Stimulated activated CD4-positive, alpha-beta T cell treated with anti-CD3 and anti-CD28 coated beads, Interleukin-1b, Interleukin-23, amount 100 ng/mL, for 24 hours (primary cell): ENCODE measurements around the gene OR4C5.
"Not testable (repeated sequence)": the region's sequence is repeated elsewhere in the genome, so short reads cannot be mapped to it uniquely, and the experiment has no call there.

Experiments used
- DNase-seq, 4 experiments: peaks; one replicate each; pipeline ENCODE4 v3.0.0-alpha.2; 2020; ENCODE audit warnings: low read depth in 4 of 4, low spot score in 1 of 4

Gene OR4C5

DNA sequence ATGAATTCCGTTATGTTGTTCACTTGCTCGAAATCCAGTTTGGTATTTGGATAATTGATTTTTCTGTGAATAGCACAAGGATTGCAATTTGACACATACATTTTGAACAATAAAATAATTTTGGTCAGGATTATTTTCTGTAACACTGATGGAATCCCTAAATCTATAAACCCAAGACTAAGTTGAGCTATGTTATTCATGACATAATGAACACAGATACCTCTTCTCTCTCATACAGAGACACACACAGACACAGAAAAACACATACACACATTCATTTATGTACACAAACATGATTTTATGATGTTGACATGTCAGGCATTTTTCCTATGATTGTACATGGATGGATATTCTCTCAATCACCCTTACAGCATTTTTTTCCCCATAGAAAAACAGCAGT, at the start of gene OR4C5:
Gene OR4C5, minus strand, starts transcription at position 101 of the 400 bp plus-strand sequence. Its CDS starts 0 bp downstream, at position 101.
- no peak for DNase-seq

DNA sequence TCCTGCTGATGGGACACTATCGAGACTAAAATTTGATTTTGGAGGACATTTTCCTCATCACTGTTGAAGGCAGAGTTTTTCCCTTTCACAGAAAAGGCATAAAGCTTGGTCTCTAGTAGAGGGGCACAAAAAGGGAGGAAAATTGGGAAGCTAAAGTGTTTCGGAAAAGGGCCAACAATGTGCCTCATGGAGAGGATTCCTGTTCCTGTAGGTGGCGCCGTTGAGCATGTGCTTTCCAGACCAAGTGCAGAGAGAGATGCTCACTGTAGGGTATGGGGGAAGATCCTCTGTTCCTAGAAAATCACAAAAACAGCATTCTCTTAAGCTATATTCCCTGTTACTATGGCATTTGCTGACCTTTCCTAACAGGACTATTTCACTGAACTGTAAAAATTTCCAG, 18.4 kb upstream of the OR4C5 start:
- no peak for DNase-seq

GRCh38 chr11:48384151-48384550, 17.9 kb upstream of the OR4C5 start:
- DNase-seq, result not testable (repeated sequence)

GRCh38 chr11:48361289-48361688, 5.0 kb downstream of the OR4C5 start:
- DNase-seq, result not testable (repeated sequence)

DNA sequence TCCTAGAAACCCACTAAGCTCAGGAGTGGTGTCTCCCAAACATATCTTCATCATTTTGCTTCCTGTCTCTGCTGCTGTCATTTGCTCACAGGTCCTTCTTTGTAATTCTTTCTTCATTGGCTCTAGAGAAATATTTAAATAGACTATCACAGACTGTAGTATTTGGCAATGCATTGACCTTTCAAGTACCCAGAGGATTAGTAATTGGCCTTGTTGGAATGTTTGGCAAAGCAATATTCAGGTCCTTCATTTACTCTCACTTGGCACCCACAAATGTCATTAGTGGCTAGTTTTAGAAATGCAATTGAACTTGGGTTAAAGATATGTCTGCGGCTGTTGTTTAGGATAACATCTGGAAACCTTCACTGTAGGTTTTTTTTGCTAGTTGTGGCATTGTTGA, 11.6 kb downstream of the OR4C5 start:
- no peak for DNase-seq

- DNase-seq, result no peak
These were observed 12.3 kb downstream of the OR4C5 start for GRCh38 chr11:48354013-48354412.

DNA sequence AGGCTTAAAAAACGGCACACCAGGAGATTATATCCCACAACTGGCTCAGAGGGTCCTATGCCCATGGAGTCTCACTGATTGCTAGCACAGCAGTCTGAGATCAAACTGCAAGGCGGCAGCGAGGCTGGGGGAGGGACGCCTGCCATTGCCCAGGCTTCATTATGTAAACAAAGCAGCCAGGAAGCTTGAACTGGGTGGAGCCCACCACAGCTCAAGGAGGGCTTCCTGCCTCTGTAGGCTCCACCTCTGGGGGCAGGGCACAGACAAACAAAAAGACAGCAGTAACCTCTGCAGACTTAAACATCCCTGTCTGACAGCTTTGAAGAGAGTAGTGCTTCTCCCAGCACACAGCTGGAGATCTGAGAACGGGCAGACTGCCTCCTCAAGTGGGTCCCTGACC, 20.0 kb downstream of the OR4C5 start:
- DNase-seq, result not testable (repeated sequence)

GRCh38 chr11:48342505-48342904, 23.8 kb downstream of the OR4C5 start:
- not testable (repeated sequence) for DNase-seq

- DNase-seq, result no peak
These were observed 24.8 kb downstream of the OR4C5 start for GRCh38 chr11:48341466-48341865.

DNA sequence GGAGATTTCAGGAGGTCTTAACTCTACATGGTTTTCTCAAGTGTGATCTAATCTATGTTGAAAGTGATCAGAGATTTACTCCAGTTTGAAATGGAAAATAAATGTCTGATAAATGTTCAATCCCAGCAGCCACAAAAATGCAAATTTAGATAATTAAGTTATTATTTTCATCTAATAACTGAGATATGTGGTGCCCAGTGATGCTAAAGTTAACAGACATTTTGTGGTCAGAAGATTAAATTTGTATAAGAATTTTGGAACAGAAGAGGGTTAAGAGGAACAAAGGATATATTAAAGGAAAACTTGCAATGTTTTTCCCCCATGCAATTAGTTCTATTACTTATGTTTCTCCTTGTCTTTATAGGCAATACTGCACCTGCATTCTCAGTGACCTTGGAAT, 41.6 kb downstream of the OR4C5 start, which contains the start of gene OR4C3:
Gene OR4C3, plus strand, starts transcription at position 301 of the 400 bp plus-strand sequence. CDS start 102 bp downstream, outside the sequence.
- DNase-seq, result not testable (repeated sequence)

DNA sequence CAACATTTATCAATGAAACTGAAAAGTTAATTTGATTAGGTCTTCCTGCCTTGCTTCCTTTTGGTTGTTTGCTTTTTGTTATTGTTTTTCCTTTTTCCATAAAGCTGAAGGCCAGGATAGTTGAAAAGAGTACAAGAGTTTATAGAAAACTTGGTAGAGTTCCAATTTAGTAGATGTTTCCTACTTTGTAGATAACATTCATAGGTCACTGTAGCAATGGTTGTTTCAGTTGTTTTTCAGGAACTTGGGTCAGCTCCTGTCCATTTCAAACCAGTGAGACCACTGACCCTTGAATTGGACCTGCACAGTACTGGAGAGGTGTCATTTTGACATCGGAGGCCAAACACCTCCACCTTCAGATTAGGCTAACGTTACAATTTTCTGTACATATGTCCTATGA, 46.5 kb downstream of the OR4C5 start:
- not testable (repeated sequence) for DNase-seq
